SH-SY5Y (cell line): Measurements from ENCODE around the gene PRUNE2.

Experiments
- GATA2 ChIP-seq: IDR thresholded peaks from 2 replicates; pipeline ENCODE4 v1.6.1; 2011; ENCODE audit warnings: mild to moderate bottlenecking, low read depth, low read length
- GATA3 ChIP-seq: IDR thresholded peaks from 2 replicates; pipeline ENCODE4 v1.6.1; 2011; ENCODE audit warnings: low read depth, mild to moderate bottlenecking, low read length, moderate library complexity

DNA sequence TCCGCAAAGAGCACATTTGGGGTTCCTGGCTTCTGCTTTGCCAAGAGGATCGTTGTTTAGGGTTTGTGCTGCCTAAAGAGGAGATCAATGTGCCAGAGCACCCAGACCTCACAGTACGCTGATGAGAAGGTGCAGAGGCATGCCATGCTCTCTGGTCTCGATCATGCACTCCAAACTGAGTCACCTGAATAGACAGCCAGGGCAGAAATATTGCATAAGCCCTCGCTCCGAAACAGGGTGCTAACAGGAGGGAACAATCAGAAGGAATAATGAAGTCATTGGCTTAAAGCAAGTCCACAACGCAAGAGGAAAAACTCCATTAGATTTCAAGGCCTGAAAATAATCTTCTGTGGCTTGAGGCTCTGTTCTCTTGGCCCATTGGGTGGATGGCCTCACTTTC lies 322.7 kb downstream of the PRUNE2 start:
- TF ChIP-seq GATA3 (no peak), GATA2 (no peak)
